Measurements from ENCODE around the gene KCND3.
"Not testable (repeated sequence)": the region's sequence is repeated elsewhere in the genome, so short reads cannot be mapped to it uniquely, and the experiment has no call there.

The KCND3 gene

GRCh38 chr1:111801071-111801850 is 188.2 kb downstream of the KCND3 start:
- no peak for TF ChIP-seq EZH2 (IDR thresholded peaks at IDR 0.05; ENCODE audit: borderline replicate concordance, low read length)
- TF ChIP-seq CTCF (IDR thresholded peaks at IDR 0.05; ENCODE audit: low read length) = no peak
- H4K20me1 ChIP-seq (ENCODE audit: insufficient read depth, low read length) = no peaks in the 10 kb centered on the region
- no peaks in the 10 kb centered on the region for H3F3A ChIP-seq (ENCODE audit: insufficient read depth, low read length)
- no peaks in the 10 kb centered on the region for H3K4me1 ChIP-seq (ENCODE audit: insufficient read depth, low read length, severe bottlenecking)
- H2AFZ ChIP-seq (ENCODE audit: low read length) = no peak overlapping the region
- H3K79me2 ChIP-seq (ENCODE audit: insufficient read depth, low read length) = no peaks in the 10 kb centered on the region
- H3K4me2 ChIP-seq (ENCODE audit: low read length) = no peak overlapping the region
- no peak overlapping the region for H3K9ac ChIP-seq (ENCODE audit: low read length)
- H3K4me3 ChIP-seq (ENCODE audit: low read depth, low read length, poor library complexity, severe bottlenecking) = no peak overlapping the region
- peaks cover 3% of the 10 kb centered on the region; the same call in 1 of the 2 replicates for H3K9me3 ChIP-seq (ENCODE audit: low read length)
- peaks cover 3% of the 10 kb centered on the region; the same call in 1 of the 2 replicates for H3K27me3 ChIP-seq (ENCODE audit: insufficient read depth, low read length)
- H3K9me2 ChIP-seq (ENCODE audit: low read depth, low read length) = no peaks in the 10 kb centered on the region
- H3K27ac ChIP-seq (ENCODE audit: low read depth, low read length, poor library complexity, severe bottlenecking) = no peak overlapping the region
- no peaks in the 10 kb centered on the region for H3K36me3 ChIP-seq (ENCODE audit: insufficient read depth, low read length)

- H3K79me2 ChIP-seq (ENCODE audit: insufficient read depth, low read length); H3K9me3 ChIP-seq (ENCODE audit: low read length); H3K4me2 ChIP-seq (ENCODE audit: low read length); H4K20me1 ChIP-seq (ENCODE audit: insufficient read depth, low read length); H3K36me3 ChIP-seq (ENCODE audit: insufficient read depth, low read length); H3K4me1 ChIP-seq (ENCODE audit: insufficient read depth, low read length, severe bottlenecking); H3F3A ChIP-seq (ENCODE audit: insufficient read depth, low read length); H3K4me3 ChIP-seq (ENCODE audit: low read depth, low read length, poor library complexity, severe bottlenecking); H3K9me2 ChIP-seq (ENCODE audit: low read depth, low read length); H3K27ac ChIP-seq (ENCODE audit: low read depth, low read length, poor library complexity, severe bottlenecking); H3K27me3 ChIP-seq (ENCODE audit: insufficient read depth, low read length); H2AFZ ChIP-seq (ENCODE audit: low read length); H3K9ac ChIP-seq (ENCODE audit: low read length): not testable (repeated sequence)
Observed at GRCh38 chr1:111799722-111800121, 189.7 kb downstream of the KCND3 start.

- TF ChIP-seq CTCF (IDR thresholded peaks at IDR 0.05; ENCODE audit: low read length) (no peak), EZH2 (IDR thresholded peaks at IDR 0.05; ENCODE audit: borderline replicate concordance, low read length) (no peak)
- Histone ChIP-seq H3K36me3 (ENCODE audit: insufficient read depth, low read length) (no peaks in the 10 kb centered on the region), H4K20me1 (ENCODE audit: insufficient read depth, low read length) (no peaks in the 10 kb centered on the region), H3K9me3 (ENCODE audit: low read length) (peaks cover 3% of the 10 kb centered on the region; the same call in 1 of the 2 replicates), H3K9ac (ENCODE audit: low read length) (no peak overlapping the region), H3K9me2 (ENCODE audit: low read depth, low read length) (no peaks in the 10 kb centered on the region), H3F3A (ENCODE audit: insufficient read depth, low read length) (no peaks in the 10 kb centered on the region), H2AFZ (ENCODE audit: low read length) (no peak overlapping the region), H3K4me2 (ENCODE audit: low read length) (no peak overlapping the region), H3K4me3 (ENCODE audit: low read depth, low read length, poor library complexity, severe bottlenecking) (no peak overlapping the region), H3K27ac (ENCODE audit: low read depth, low read length, poor library complexity, severe bottlenecking) (no peak overlapping the region), H3K4me1 (ENCODE audit: insufficient read depth, low read length, severe bottlenecking) (no peaks in the 10 kb centered on the region), H3K27me3 (ENCODE audit: insufficient read depth, low read length) (peaks cover 3% of the 10 kb centered on the region; the same call in 1 of the 2 replicates), H3K79me2 (ENCODE audit: insufficient read depth, low read length) (no peaks in the 10 kb centered on the region)
Observed at GRCh38 chr1:111798580-111798979, 190.9 kb downstream of the KCND3 start.

- TF ChIP-seq EZH2 (IDR thresholded peaks at IDR 0.05; ENCODE audit: borderline replicate concordance, low read length) (no peak), CTCF (IDR thresholded peaks at IDR 0.05; ENCODE audit: low read length) (no peak)
- no peaks in the 10 kb centered on the region for H3K9me2 ChIP-seq (ENCODE audit: low read depth, low read length)
- no peak overlapping the region for H3K4me2 ChIP-seq (ENCODE audit: low read length)
- H3K9ac ChIP-seq (ENCODE audit: low read length) = no peak overlapping the region
- peaks cover 16% of the 10 kb centered on the region for H3K27me3 ChIP-seq (ENCODE audit: insufficient read depth, low read length)
- H3K4me3 ChIP-seq (ENCODE audit: low read depth, low read length, poor library complexity, severe bottlenecking) = no peak overlapping the region
- no peak overlapping the region for H3K27ac ChIP-seq (ENCODE audit: low read depth, low read length, poor library complexity, severe bottlenecking)
- H3K4me1 ChIP-seq (ENCODE audit: insufficient read depth, low read length, severe bottlenecking) = no peaks in the 10 kb centered on the region
- no peaks in the 10 kb centered on the region for H3K79me2 ChIP-seq (ENCODE audit: insufficient read depth, low read length)
- no peaks in the 10 kb centered on the region for H3F3A ChIP-seq (ENCODE audit: insufficient read depth, low read length)
- H3K9me3 ChIP-seq (ENCODE audit: low read length) = peaks cover 3% of the 10 kb centered on the region; the same call in 1 of the 2 replicates
- H2AFZ ChIP-seq (ENCODE audit: low read length) = no peak overlapping the region
- H4K20me1 ChIP-seq (ENCODE audit: insufficient read depth, low read length) = no peaks in the 10 kb centered on the region
- H3K36me3 ChIP-seq (ENCODE audit: insufficient read depth, low read length) = no peaks in the 10 kb centered on the region
Observed at GRCh38 chr1:111795401-111795800, 194.1 kb downstream of the KCND3 start.
